IgD-negative memory B cell (primary cell): ENCODE measurements around the gene ABHD12. TPM values are rescaled to one million over a fixed set of nuclear protein-coding genes. Genes with fewer than 3 reads are reported as not detected.
A peak's percentile ranks its signal among the peaks of the same experiment; 100 is the strongest.
"Not testable (repeated sequence)": the region's sequence is repeated elsewhere in the genome, so short reads cannot be mapped to it uniquely, and the experiment has no call there.

Source experiments
- H3K27ac Mint-ChIP-seq, 3 donors: one replicate each; pipeline ENCODE4 v1.8.0; 2020 to 2022; ENCODE audit warnings: mild to moderate bottlenecking in 3 of 3, mixed read lengths in 3 of 3, moderate library complexity in 1 of 3
- H3K27me3 Mint-ChIP-seq: one replicate; pipeline ENCODE4 v1.8.0; 2021; ENCODE audit warnings: mixed read lengths
- H3K36me3 Mint-ChIP-seq: one replicate; pipeline ENCODE4 v1.8.0; 2020; ENCODE audit warnings: mild to moderate bottlenecking, mixed read lengths
- H3K4me1 Mint-ChIP-seq, 3 donors: one replicate each; pipeline ENCODE4 v1.8.0; 2020 to 2022; ENCODE audit warnings: mixed read lengths in 3 of 3, mild to moderate bottlenecking in 1 of 3
- H3K4me3 Mint-ChIP-seq, 4 donors: one replicate each; pipeline ENCODE4 v1.8.0; 2020 to 2022; ENCODE audit warnings: mild to moderate bottlenecking in 4 of 4, mixed read lengths in 4 of 4, moderate library complexity in 3 of 4
- H3K9me3 Mint-ChIP-seq, 3 donors: one replicate each; pipeline ENCODE4 v1.8.0; 2020 to 2021; ENCODE audit warnings: mixed read lengths in 3 of 3, mild to moderate bottlenecking in 1 of 3
- polyA plus RNA-seq: library from polyadenylated mRNA; unstranded; fragments of 300-500 nt; fragmentation: Illumina TruSeq; gene quantifications from one replicate; pipeline ENCODE4 v1.2.3, GENCODE V29; 2021

The ABHD12 gene
- polyA plus RNA-seq, 1 donor from 2014 or later, result 20.3 TPM

DNA sequence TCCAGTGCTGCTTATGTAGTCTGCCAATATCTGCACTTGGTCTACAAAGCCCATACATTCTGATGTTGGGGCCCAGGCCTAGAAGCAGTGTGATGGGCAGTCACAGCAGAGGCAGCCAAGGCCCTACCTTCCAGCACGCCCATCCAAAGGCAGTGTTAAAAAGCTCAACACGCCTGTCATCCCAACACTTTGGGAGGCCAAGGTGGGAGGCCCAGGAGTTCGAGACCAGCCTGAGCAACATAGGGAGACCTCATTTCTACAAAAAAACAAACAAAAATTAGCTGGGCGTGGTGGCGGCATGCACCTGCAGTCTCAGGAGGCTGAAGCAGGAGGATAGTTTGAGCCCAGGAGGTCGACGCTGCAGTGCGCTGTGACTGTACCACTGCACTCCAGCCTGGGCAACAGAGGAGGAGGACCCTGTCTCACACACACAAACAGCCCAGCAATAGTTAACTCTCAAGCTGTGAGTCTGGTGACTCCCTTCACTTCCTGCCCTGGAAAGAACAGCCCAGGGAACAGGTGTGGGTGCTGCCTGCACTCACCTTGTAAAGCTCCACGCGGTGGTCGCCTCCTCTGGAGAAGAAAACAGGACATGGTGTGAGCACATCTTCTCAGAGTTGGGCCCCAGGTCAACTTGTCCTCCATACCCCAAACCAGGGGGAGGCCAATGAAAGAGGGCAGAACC lies 74.0 kb downstream of the ABHD12 start:
- H3K36me3 Mint-ChIP-seq, result peaks cover 4% of the 10 kb centered on the region
- H3K4me3 Mint-ChIP-seq, result no peak overlapping the region
- no peaks in the 10 kb centered on the region for H3K9me3 Mint-ChIP-seq
- H3K27ac Mint-ChIP-seq, result peak overlapping the region in 1 of 3 donors; percentile 39
- peaks cover 7 to 22% (median 20%) of the 10 kb centered on the region in 3 donors for H3K4me1 Mint-ChIP-seq
- H3K27me3 Mint-ChIP-seq, result no peaks in the 10 kb centered on the region

DNA sequence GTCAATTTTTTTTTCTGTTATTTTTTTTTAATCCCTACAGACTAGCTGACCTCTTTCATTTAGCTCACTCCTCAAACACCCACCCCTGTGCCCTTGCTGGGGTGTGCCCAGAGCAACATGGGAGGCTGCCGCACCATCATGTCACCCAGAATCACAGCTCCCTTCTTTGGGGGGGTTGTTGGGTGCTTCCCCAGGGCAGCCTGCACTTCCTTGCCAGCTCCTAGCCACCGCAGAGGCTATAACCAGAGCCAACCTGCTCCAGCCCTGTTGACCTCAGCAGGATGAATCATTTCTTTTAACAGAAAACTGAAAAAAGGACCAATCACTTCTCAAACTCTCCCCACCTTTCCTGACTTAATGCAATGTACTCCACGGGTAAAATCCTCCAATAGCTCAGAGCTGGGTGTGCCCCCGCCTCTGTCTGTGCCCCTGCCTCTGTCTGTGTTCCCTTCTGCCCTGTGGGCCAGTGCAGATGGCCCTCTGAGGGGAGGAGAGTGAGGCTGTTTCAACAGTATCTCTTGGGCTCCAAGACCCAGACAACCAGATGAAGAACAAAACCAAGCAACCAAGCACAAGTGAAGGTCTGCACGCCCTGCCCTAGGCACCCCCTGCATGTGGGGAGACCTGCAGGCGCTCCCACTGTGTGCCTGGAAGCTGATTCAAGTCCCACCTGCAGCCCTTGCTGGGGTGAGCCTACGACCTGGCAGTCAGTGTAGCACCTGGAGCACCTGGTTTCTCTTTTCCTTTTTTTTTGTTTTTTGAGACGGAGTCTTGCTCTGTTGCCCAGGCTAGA lies 75.0 kb downstream of the ABHD12 start:
- H3K4me1 Mint-ChIP-seq, result peaks cover 9 to 26% (median 23%) of the 10 kb centered on the region in 3 donors
- peak overlapping the region in 1 of 3 donors; percentile 25 for H3K27ac Mint-ChIP-seq
- no peak overlapping the region for H3K4me3 Mint-ChIP-seq
- H3K9me3 Mint-ChIP-seq, result no peaks in the 10 kb centered on the region
- no peaks in the 10 kb centered on the region for H3K27me3 Mint-ChIP-seq
- peaks cover 4% of the 10 kb centered on the region for H3K36me3 Mint-ChIP-seq

DNA sequence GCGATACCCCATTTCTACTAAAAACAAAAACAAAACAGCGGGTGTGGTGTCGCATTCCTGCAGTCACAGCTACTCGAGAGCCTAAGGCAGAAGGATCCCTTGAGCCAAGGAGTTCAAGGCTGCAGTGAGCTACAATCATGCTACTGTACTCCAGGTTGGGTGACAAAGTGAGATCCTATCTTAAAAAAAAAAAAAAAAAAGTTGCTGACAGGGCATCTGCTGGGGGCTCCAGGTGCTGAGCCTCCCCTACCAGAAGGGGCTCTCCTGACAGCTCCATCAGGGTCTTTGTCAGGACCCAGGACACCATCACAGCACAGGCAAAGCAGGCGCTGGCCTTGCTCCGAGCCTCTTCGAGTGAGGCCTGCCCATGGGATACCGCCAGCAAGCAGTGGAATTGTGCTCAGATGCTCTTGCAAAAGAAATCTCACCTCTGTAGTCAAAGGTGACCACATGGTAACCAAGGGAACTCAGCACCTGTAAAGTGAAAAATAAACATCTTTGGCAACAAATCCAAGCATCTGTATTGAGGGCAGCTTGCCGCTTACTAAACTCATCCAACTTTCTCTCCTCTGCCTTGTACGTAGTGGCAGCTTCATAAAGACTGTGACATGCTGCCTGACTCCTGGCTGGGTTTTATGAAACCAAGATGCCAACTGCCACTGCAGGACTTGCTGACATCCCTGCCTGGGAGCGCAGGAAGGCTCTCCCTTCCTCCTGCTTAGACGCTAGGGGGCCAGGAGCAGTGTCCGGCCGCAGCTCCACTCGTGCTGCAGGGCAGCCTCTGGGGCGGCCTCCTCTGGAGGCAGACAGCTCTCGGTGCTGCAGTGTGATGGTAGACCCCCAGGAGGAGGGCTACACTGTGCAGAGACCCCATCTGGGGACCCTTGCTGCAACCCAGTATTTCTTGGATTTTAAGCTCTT lies 75.9 kb downstream of the ABHD12 start:
- H3K9me3 Mint-ChIP-seq, result no peaks in the 10 kb centered on the region
- H3K27ac Mint-ChIP-seq, result peak overlapping the region in 2 of 3 donors; percentile 25 to 53
- no peak overlapping the region for H3K4me3 Mint-ChIP-seq
- no peaks in the 10 kb centered on the region for H3K27me3 Mint-ChIP-seq
- H3K36me3 Mint-ChIP-seq, result peaks cover 4% of the 10 kb centered on the region
- peaks cover 15 to 29% (median 25%) of the 10 kb centered on the region in 3 donors for H3K4me1 Mint-ChIP-seq

DNA sequence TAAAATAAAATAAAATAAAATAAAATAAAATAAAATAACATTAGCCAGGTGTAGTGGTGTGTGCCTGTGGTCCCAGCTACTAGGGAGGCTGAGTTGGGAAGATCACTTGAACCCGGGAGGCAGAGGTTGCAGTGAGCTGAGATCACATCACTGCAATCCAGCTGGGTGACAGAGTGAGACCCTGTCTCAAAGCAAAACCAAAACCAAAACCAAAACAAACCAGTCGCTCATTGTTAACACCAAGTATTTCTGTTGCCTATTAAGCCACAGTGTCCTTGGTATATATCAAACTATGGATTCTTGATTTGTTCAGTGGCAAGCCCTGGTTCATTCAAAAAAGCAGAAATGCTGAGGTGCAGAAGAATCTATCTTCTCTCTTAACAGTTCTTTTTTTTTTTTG lies 77.0 kb downstream of the ABHD12 start:
- Mint-ChIP-seq H3K27me3 (no peaks in the 10 kb centered on the region), H3K4me1 (peaks cover 12 to 22% (median 16%) of the 10 kb centered on the region in 3 donors), H3K36me3 (peaks cover 4% of the 10 kb centered on the region), H3K27ac (no peak overlapping the region), H3K4me3 (peak overlapping the region in 1 of 4 donors; percentile 39), H3K9me3 (no peaks in the 10 kb centered on the region)

DNA sequence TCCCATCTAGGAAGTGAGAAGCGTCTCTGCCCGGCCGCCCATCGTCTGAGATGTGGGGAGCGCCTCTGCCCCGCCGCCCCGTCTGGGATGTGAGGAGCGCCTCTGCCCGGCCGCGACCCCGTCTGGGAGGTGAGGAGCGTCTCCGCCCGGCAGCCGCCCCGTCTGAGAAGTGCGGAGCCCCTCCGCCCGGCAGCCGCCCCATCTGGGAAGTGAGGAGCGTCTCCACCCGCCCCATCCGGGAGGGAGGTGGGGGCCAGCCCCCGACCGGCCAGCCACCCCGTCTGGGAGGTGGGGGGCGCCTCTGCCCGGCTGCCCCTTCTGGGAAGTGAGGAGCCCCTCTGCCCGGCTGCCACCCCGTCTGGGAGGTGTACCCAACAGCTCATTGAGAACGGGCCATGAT lies 77.9 kb downstream of the ABHD12 start:
- not testable (repeated sequence) for H3K36me3 Mint-ChIP-seq, H3K27ac Mint-ChIP-seq, H3K27me3 Mint-ChIP-seq, H3K9me3 Mint-ChIP-seq, H3K4me3 Mint-ChIP-seq
- H3K4me1 Mint-ChIP-seq, result peaks cover 9 to 21% (median 11%) of the 10 kb centered on the region in 3 donors

DNA sequence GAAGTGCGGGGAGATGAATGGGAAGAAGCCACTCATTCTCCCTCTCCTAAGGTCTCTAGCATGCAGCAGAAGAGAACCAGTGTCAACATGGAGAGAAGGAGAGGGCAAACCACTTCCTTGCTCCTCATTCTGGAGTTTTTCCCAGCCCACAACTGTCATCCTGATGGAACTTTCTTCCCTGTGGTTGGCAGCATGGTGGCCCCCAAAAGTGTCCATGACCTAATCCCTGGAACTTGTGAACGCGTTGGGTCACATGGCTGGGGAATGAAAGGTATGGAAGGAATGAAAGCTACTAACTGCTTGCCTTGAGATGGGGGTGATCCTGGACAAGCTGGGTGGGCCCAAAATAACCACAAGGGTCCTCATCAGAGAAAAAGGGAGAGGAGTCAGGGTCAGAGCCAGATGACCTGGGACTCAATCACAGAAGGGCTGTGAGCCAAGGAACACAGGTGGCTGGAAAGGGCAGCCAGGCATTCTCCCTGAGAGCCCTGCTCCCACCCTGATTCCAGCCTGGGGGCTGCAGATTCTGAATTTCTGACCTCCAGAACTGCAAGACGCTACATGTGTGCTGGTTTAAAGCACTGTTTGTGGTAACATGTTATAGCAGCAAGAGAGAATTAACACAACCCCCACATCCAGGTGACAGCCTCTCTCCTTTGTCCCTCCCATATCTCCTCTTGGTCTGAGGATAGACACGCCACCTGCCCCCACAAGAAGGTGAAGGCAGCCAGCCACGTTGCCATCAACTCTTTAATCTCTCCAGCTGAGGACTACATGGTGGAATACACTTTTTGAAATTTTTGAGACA lies 79.5 kb downstream of the ABHD12 start:
- Mint-ChIP-seq H3K4me3 (no peak overlapping the region), H3K36me3 (no peaks in the 10 kb centered on the region), H3K9me3 (no peaks in the 10 kb centered on the region), H3K4me1 (peaks cover 6 to 16% (median 9%) of the 10 kb centered on the region in 3 donors), H3K27me3 (no peaks in the 10 kb centered on the region), H3K27ac (peak overlapping the region in 2 of 3 donors; percentile 1 to 10)

DNA sequence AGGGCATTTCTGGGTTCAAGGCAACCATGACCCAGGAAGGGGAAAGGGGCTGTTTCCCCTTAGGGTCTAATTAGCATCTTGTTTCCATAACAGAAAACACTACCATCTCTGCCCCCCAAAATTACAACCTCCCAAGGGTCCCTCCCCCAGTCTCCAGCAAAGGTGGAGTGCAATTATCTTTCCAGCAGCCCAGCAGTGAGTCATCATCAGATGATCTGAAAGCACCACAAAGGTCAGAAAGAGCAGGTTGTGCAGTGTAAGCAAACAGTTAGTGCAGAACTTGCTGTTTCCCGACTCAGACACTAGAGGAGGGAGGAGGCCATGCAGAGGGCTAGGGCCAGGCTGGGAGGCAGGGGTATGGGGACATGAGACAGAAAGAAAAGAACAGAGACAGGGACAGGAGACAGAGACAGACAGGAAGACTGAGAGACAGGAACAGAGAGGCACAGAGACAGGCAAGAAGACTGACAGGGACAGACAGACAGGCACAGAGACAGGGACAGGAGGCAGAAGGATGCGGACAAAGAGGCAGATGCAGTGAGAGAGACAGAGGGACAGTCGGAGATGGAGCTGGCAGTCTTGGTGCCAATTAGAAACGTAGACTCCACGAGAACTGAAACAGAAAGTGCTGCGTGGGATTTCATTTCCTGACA lies 80.2 kb downstream of the ABHD12 start:
- Mint-ChIP-seq H3K4me1 (peaks cover 6 to 14% (median 9%) of the 10 kb centered on the region in 3 donors), H3K36me3 (no peaks in the 10 kb centered on the region), H3K27ac (peak overlapping the region in 2 of 3 donors; percentile 1 to 24), H3K9me3 (no peaks in the 10 kb centered on the region), H3K27me3 (no peaks in the 10 kb centered on the region), H3K4me3 (peak overlapping the region in 2 of 4 donors; percentile 51 to 59)

DNA sequence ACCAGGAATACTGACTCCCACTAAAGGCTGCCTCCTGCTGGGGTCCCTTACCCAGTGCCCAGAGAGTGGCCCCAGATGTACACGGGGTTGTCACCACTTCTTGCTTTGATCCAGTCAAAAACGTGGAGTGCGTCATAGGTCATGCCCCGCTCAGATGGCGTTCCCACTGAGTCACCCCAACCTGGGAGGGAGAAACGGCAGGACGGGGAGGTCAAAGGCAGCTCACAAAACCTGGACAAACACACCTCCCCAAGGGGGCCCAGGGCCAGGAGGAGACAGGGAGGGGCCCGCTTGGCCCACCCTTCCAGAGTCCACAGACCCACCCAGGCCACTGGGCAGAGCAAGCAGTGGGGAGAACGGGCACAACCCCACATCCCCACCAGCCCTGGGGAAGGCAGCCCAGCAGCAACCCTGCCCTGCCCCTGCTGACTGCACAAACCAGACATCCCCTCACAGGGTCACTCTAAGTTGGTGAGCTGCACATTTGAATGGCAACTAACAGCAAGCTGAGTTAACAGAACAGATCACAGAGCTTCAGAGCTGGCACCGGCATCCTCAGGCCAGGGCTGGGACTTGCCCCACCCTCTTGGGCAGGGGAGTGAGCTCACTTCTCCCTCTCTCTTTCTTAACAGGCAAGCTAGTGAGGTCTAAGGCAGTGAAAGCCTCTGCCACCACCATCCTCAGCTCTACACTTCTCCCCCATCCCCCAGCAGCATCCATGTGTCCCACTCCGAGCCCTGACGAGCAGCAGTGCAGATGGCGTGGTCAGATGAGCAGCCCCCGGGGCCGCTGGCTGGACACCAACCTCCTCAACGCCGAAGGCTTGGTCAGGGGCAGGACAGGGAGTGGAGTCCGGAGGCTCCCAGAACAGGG lies 81.0 kb downstream of the ABHD12 start:
- Mint-ChIP-seq H3K27ac (no peak overlapping the region), H3K4me3 (peak overlapping the region in 1 of 4 donors; percentile 50), H3K36me3 (no peaks in the 10 kb centered on the region), H3K27me3 (no peaks in the 10 kb centered on the region), H3K4me1 (peaks cover 6 to 14% (median 9%) of the 10 kb centered on the region in 3 donors), H3K9me3 (no peaks in the 10 kb centered on the region)

DNA sequence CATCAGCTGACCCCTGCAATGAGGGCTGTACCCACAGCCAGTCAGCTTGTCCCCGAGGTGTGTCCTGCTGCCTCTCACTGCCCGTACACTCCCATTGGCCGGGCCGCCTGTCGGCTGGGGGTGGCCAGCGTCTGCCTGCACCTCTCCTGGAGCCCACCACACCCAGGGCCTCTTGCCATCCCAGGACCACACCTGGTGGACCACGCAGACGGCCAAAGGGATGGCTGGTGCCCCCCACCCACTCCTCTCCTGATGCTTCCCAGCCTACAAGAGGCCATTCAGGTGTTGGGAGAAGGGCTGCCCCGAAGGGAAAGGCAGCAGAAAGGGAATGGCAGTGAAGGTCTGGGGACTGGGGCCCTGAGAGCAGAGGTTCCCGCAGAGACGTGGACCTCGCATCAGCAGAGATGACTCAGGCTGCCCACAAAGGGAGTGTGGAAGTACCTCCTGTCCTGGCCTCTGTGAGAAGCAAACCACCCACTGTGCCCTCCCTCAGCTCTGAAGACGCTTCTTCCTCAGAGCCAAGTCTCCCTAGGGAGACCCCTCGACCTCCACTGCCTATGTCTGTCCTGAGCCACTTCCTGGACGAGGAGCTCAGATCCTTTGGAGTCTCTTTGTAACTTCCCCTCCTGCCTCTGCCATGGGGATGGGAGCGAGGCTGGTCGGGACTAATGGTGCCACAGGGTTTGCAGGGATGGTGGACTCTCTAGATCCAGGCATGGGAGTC lies 81.8 kb downstream of the ABHD12 start:
- Mint-ChIP-seq H3K4me3 (no peak overlapping the region), H3K27me3 (no peaks in the 10 kb centered on the region), H3K4me1 (peaks cover 6 to 14% (median 9%) of the 10 kb centered on the region in 3 donors), H3K27ac (no peak overlapping the region), H3K9me3 (no peaks in the 10 kb centered on the region), H3K36me3 (no peaks in the 10 kb centered on the region)

DNA sequence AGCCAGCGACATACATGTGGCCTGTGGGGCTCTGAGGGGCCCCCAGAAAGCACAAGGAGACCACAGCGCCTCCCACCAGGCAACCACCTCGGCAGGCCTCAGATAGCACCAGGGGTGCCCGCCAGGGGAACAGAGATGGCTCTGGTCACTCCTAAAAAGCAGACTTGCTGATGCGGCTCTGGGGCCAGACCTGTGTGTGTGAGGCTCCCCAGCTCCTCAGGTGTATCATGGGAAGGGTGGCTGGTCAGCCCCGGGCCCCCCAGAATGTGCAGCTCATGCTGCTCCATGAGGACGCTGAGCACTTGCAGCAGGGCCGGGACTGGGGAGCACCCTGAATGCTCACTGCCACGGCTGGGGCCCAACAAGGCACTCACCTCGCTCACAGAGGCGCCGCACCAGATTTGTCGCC lies 82.5 kb downstream of the ABHD12 start:
- Mint-ChIP-seq H3K9me3 (no peaks in the 10 kb centered on the region), H3K4me1 (peaks cover 6 to 14% (median 9%) of the 10 kb centered on the region in 3 donors), H3K27me3 (no peaks in the 10 kb centered on the region), H3K27ac (no peak overlapping the region), H3K4me3 (no peak overlapping the region), H3K36me3 (no peaks in the 10 kb centered on the region)

DNA sequence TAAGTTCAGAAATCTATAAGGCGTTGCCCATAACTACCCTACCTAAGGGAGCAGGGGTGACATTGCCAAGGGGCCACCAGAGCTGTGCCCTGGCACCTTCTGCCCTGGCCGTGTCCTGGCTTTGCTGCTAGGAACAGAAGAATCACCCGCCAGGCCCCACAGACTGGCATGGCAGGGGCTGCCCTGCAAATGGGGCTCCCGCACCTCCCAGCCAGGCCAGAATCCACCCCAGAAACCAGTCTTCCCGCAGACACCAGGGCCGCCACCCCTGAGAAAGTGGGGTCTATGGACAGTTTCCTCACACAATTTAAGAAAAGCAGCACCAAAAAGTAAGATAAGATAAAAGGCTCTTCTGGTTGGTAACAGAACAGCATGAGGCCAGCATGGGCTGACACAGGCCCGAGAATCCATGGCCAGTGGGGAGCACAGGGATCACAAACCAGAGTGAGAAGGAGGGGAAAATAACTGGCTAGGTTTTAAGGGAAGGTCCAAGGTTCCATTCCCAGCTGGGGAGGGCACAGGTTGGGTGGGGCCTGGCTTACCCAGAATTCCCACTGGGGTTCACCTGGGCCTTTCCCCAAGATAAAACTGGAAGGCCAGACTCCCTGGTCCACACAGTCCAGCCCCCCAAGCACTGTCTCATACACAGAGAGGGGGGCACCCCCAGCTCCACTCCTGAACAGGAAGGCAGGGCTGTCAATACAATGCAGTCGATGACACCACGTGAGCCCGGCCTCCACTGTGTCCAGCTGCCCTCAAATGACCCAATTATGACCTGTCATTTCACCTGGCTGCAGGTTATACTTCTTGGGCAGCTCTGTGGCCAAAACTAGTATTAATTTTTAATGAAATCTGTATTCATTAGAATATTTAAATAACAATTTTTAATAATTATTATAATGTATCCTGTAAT lies 83.4 kb downstream of the ABHD12 start:
- H3K4me1 Mint-ChIP-seq, result peaks cover 6 to 14% (median 9%) of the 10 kb centered on the region in 3 donors
- H3K27me3 Mint-ChIP-seq, result no peaks in the 10 kb centered on the region
- H3K9me3 Mint-ChIP-seq, result no peaks in the 10 kb centered on the region
- no peaks in the 10 kb centered on the region for H3K36me3 Mint-ChIP-seq
- no peak overlapping the region for H3K27ac Mint-ChIP-seq
- no peak overlapping the region for H3K4me3 Mint-ChIP-seq
